D721Med (cell line): ENCODE results near the gene COL4A2.

Experiments
- DNase-seq: peaks from one replicate; pipeline ENCODE4 v3.0.0; 2011; ENCODE audit warnings: low spot score; ENCODE audit not compliant: insufficient read length
- FAIRE-seq: peaks from 2 replicates; lab custom pipeline; 2011; peaks lifted over from hg19 to GRCh38; lab: Jason Lieb, UNC
- CTCF ChIP-seq: IDR thresholded peaks from 2 replicates; pipeline ENCODE4 v1.5.1; 2012; ENCODE audit warnings: mild to moderate bottlenecking, control low read depth; ENCODE audit not compliant: insufficient read depth; ENCODE audit errors: missing control alignments

COL4A2 gene

GRCh38 chr13:110512198-110512740, 205.2 kb downstream of the COL4A2 start:
- DNase-seq (no peak), FAIRE-seq (no peak)
- no peak for TF ChIP-seq CTCF

- DNase-seq (no peak), FAIRE-seq (no peak)
- TF ChIP-seq CTCF, result no peak
Measured at GRCh38 chr13:110516500-110516899, 209.4 kb downstream of the COL4A2 start.

GRCh38 chr13:110517505-110518225, 210.6 kb downstream of the COL4A2 start:
- TF ChIP-seq CTCF, result no peak
- DNase-seq (no peak), FAIRE-seq (no peak)

DNA sequence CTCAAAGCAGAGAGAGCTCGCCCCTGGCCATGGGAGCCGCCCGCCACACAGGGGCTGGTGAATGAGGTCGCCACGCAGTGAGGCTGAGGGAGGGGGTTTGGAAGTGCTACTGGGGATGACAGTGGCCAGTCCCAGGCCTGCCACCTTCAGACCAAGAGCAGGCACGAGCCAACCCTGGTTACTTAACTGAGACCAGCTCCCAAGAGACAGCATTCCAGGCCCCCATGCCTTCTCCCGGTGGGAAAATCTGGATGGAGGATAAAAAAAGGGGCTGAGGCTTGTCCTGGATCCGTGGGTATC, 211.1 kb downstream of the COL4A2 start:
- FAIRE-seq (no peak), DNase-seq (no peak)
- TF ChIP-seq CTCF, result no peak

DNA sequence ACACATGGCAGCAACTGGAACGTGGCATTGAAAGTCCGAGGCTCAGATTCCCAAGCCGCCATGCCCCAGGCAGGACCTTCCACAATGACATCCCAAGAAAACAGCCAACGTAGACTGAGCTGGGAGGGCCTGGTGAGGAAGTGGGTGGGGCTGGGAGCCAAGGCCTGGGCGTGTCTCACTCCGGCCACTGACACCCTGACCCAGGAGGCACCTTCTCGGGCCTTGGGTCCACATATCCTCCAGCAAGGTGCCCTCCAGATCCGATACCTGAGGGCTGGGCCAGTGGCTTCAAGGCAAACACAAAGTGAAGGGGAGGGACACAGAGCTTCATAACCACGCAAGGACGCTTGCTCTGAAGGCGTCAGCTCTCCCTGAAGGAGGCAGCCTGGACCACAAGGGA, 211.5 kb downstream of the COL4A2 start:
- DNase-seq (no peak), FAIRE-seq (no peak)
- no peak for TF ChIP-seq CTCF

- DNase-seq (no peak), FAIRE-seq (no peak)
- no peak for TF ChIP-seq CTCF
Measured at GRCh38 chr13:110519046-110519445, 212.0 kb downstream of the COL4A2 start.

DNA sequence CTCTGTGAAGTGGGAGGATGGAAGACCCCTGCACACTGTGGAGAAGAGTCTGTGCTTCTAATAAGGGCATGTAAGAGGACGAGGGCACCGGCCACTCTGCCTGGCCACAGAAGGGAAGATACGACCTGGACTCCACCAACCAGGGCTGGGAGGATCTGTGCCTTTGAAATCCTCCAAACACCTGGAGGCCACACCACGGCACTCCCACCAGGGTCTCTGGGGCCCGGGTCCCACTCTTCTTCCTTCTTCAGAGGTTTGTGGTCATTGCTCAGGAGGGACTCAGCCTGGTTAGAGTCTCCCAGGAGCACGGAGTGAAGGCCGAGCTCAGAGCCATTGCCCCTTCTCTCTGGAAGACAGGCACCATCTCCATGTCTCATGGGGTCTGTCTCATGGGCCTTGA, 212.4 kb downstream of the COL4A2 start:
- TF ChIP-seq CTCF, result no peak

More for the DNA sequence above, 212.4 kb downstream of the COL4A2 start:
- no peak for FAIRE-seq
- no peak for DNase-seq
